LNCaP clone FGC (cell line): ENCODE measurements around the gene FOXP1.

Experiments used
- DNase-seq: peaks from one replicate; pipeline ENCODE4 v3.0.0-alpha.2; 2011; ENCODE audit warnings: low read depth
- H3K4me3 ChIP-seq: 2 replicates; pipeline ENCODE4 v1.5.1; 2011; ENCODE audit warnings: mild to moderate bottlenecking, low read depth, low read length, control low read depth
- CTCF ChIP-seq: IDR thresholded peaks from 2 replicates; pipeline ENCODE4 v1.5.1; 2012; ENCODE audit warnings: mild to moderate bottlenecking; ENCODE audit not compliant: control insufficient read depth, insufficient read depth; ENCODE audit errors: extremely low read depth

FOXP1 gene

GRCh38 chr3:70984776-70985482 lies 598.6 kb downstream of the FOXP1 start:
- H3K4me3 ChIP-seq: no peak overlapping the region
- no peak for TF ChIP-seq CTCF
- DNase-seq: no peak

GRCh38 chr3:70982700-70983140 lies 600.8 kb downstream of the FOXP1 start:
- peak; percentile 98 for DNase-seq
- TF ChIP-seq CTCF: no peak
- H3K4me3 ChIP-seq: peak overlapping the region; percentile 10

- no peak overlapping the region for H3K4me3 ChIP-seq
- DNase-seq: no peak
- no peak for TF ChIP-seq CTCF
Observed at GRCh38 chr3:70982284-70982683, 601.2 kb downstream of the FOXP1 start.

GRCh38 chr3:70981231-70981880 lies 602.2 kb downstream of the FOXP1 start:
- no peak for TF ChIP-seq CTCF
- no peak for DNase-seq
- no peak overlapping the region for H3K4me3 ChIP-seq

- H3K4me3 ChIP-seq: no peak overlapping the region
- TF ChIP-seq CTCF: no peak
- no peak for DNase-seq
Observed at GRCh38 chr3:70980646-70981170, 602.8 kb downstream of the FOXP1 start.

GRCh38 chr3:70979983-70980645 lies 603.4 kb downstream of the FOXP1 start:
- H3K4me3 ChIP-seq: no peak overlapping the region
- TF ChIP-seq CTCF: no peak
- no peak for DNase-seq
